Measurements from ENCODE around the gene NEO1.
A peak's percentile ranks its signal among the peaks of the same experiment; 100 is the strongest.

Gene NEO1

GRCh38 chr15:73050561-73051295 is 1.5 kb upstream of the NEO1 start:
- no peaks in the 10 kb centered on the region for H3K27me3 ChIP-seq (ENCODE audit: control insufficient read depth, insufficient read depth, low read length)
- WGBS (ENCODE audit: insufficient coverage, insufficient read length), result no CpG with 5 or more reads among the region's 10 CpGs
- H3K4me3 ChIP-seq (ENCODE audit: low read length), result peak overlapping the region; percentile 76; the same call in 1 of the 2 replicates
- H3K36me3 ChIP-seq (ENCODE audit: control insufficient read depth, insufficient read depth, low read length), result no peaks in the 10 kb centered on the region
- H3K9me3 ChIP-seq (ENCODE audit: control insufficient read depth, insufficient read depth, low read length), result no peaks in the 10 kb centered on the region
- no peak overlapping the region for H3K27ac ChIP-seq (ENCODE audit: low read length)
- no peak for DNase-seq (ENCODE audit: low read depth, low spot score)
- H3K4me1 ChIP-seq (ENCODE audit: control insufficient read depth, insufficient read depth, low read length), result no peaks in the 10 kb centered on the region

- DNase-seq (ENCODE audit: low read depth, low spot score), result no peak
- Histone ChIP-seq H3K36me3 (ENCODE audit: control insufficient read depth, insufficient read depth, low read length) (no peaks in the 10 kb centered on the region), H3K4me1 (ENCODE audit: control insufficient read depth, insufficient read depth, low read length) (no peaks in the 10 kb centered on the region), H3K27me3 (ENCODE audit: control insufficient read depth, insufficient read depth, low read length) (no peaks in the 10 kb centered on the region), H3K9me3 (ENCODE audit: control insufficient read depth, insufficient read depth, low read length) (no peaks in the 10 kb centered on the region), H3K4me3 (ENCODE audit: low read length) (peak overlapping the region; percentile 76; the same call in 1 of the 2 replicates), H3K27ac (ENCODE audit: low read length) (no peak overlapping the region)
- no CpG with 5 or more reads among the region's 42 CpGs for WGBS (ENCODE audit: insufficient coverage, insufficient read length)
These were observed 864 bp upstream of the NEO1 start for GRCh38 chr15:73051391-73051806.

GRCh38 chr15:73052653-73053397 is 562 bp downstream of the NEO1 start:
- H3K4me3 ChIP-seq (ENCODE audit: low read length), result peak overlapping the region; percentile 83
- WGBS (ENCODE audit: insufficient coverage, insufficient read length), result no CpG with 5 or more reads among the region's 61 CpGs
- no peak for DNase-seq (ENCODE audit: low read depth, low spot score)
- H3K4me1 ChIP-seq (ENCODE audit: control insufficient read depth, insufficient read depth, low read length), result no peaks in the 10 kb centered on the region
- no peak overlapping the region for H3K27ac ChIP-seq (ENCODE audit: low read length)
- no peaks in the 10 kb centered on the region for H3K36me3 ChIP-seq (ENCODE audit: control insufficient read depth, insufficient read depth, low read length)
- no peaks in the 10 kb centered on the region for H3K9me3 ChIP-seq (ENCODE audit: control insufficient read depth, insufficient read depth, low read length)
- no peaks in the 10 kb centered on the region for H3K27me3 ChIP-seq (ENCODE audit: control insufficient read depth, insufficient read depth, low read length)

GRCh38 chr15:73053398-73053723 is 1.1 kb downstream of the NEO1 start:
- Histone ChIP-seq H3K27ac (ENCODE audit: low read length) (no peak overlapping the region), H3K36me3 (ENCODE audit: control insufficient read depth, insufficient read depth, low read length) (no peaks in the 10 kb centered on the region), H3K4me1 (ENCODE audit: control insufficient read depth, insufficient read depth, low read length) (no peaks in the 10 kb centered on the region), H3K27me3 (ENCODE audit: control insufficient read depth, insufficient read depth, low read length) (no peaks in the 10 kb centered on the region), H3K9me3 (ENCODE audit: control insufficient read depth, insufficient read depth, low read length) (no peaks in the 10 kb centered on the region), H3K4me3 (ENCODE audit: low read length) (peak overlapping the region; percentile 83; the same call in 1 of the 2 replicates)
- no peak for DNase-seq (ENCODE audit: low read depth, low spot score)
- no CpG with 5 or more reads among the region's 8 CpGs for WGBS (ENCODE audit: insufficient coverage, insufficient read length)

GRCh38 chr15:73054417-73054953 is 2.2 kb downstream of the NEO1 start:
- H3K4me3 ChIP-seq (ENCODE audit: low read length), result no peak overlapping the region
- no CpG with 5 or more reads among the region's 6 CpGs for WGBS (ENCODE audit: insufficient coverage, insufficient read length)
- no peaks in the 10 kb centered on the region for H3K27me3 ChIP-seq (ENCODE audit: control insufficient read depth, insufficient read depth, low read length)
- H3K36me3 ChIP-seq (ENCODE audit: control insufficient read depth, insufficient read depth, low read length), result no peaks in the 10 kb centered on the region
- no peak overlapping the region for H3K27ac ChIP-seq (ENCODE audit: low read length)
- no peaks in the 10 kb centered on the region for H3K4me1 ChIP-seq (ENCODE audit: control insufficient read depth, insufficient read depth, low read length)
- no peak for DNase-seq (ENCODE audit: low read depth, low spot score)
- H3K9me3 ChIP-seq (ENCODE audit: control insufficient read depth, insufficient read depth, low read length), result no peaks in the 10 kb centered on the region

GRCh38 chr15:73056460-73056859 is 4.2 kb downstream of the NEO1 start:
- H3K4me1 ChIP-seq (ENCODE audit: control insufficient read depth, insufficient read depth, low read length), result no peaks in the 10 kb centered on the region
- H3K36me3 ChIP-seq (ENCODE audit: control insufficient read depth, insufficient read depth, low read length), result no peaks in the 10 kb centered on the region
- DNase-seq (ENCODE audit: low read depth, low spot score), result no peak
- H3K27ac ChIP-seq (ENCODE audit: low read length), result no peak overlapping the region
- no CpG with 5 or more reads among the region's 3 CpGs for WGBS (ENCODE audit: insufficient coverage, insufficient read length)
- no peaks in the 10 kb centered on the region for H3K27me3 ChIP-seq (ENCODE audit: control insufficient read depth, insufficient read depth, low read length)
- H3K4me3 ChIP-seq (ENCODE audit: low read length), result no peak overlapping the region
- no peaks in the 10 kb centered on the region for H3K9me3 ChIP-seq (ENCODE audit: control insufficient read depth, insufficient read depth, low read length)

GRCh38 chr15:73058437-73058836 is 6.2 kb downstream of the NEO1 start:
- no peaks in the 10 kb centered on the region for H3K27me3 ChIP-seq (ENCODE audit: control insufficient read depth, insufficient read depth, low read length)
- DNase-seq (ENCODE audit: low read depth, low spot score), result no peak
- no peaks in the 10 kb centered on the region for H3K4me1 ChIP-seq (ENCODE audit: control insufficient read depth, insufficient read depth, low read length)
- no peaks in the 10 kb centered on the region for H3K36me3 ChIP-seq (ENCODE audit: control insufficient read depth, insufficient read depth, low read length)
- H3K27ac ChIP-seq (ENCODE audit: low read length), result no peak overlapping the region
- H3K9me3 ChIP-seq (ENCODE audit: control insufficient read depth, insufficient read depth, low read length), result no peaks in the 10 kb centered on the region
- H3K4me3 ChIP-seq (ENCODE audit: low read length), result no peak overlapping the region

GRCh38 chr15:73065114-73065513 is 12.9 kb downstream of the NEO1 start:
- Histone ChIP-seq H3K4me3 (ENCODE audit: low read length) (no peak overlapping the region), H3K9me3 (ENCODE audit: control insufficient read depth, insufficient read depth, low read length) (no peaks in the 10 kb centered on the region), H3K27me3 (ENCODE audit: control insufficient read depth, insufficient read depth, low read length) (no peaks in the 10 kb centered on the region), H3K27ac (ENCODE audit: low read length) (no peak overlapping the region), H3K4me1 (ENCODE audit: control insufficient read depth, insufficient read depth, low read length) (no peaks in the 10 kb centered on the region), H3K36me3 (ENCODE audit: control insufficient read depth, insufficient read depth, low read length) (no peaks in the 10 kb centered on the region)
- DNase-seq (ENCODE audit: low read depth, low spot score), result no peak
- WGBS (ENCODE audit: insufficient coverage, insufficient read length), result no CpG with 5 or more reads among the region's 2 CpGs

- DNase-seq (ENCODE audit: low read depth, low spot score), result no peak
- no peak overlapping the region for H3K4me3 ChIP-seq (ENCODE audit: low read length)
- no CpG with 5 or more reads among the region's 5 CpGs for WGBS (ENCODE audit: insufficient coverage, insufficient read length)
- no peaks in the 10 kb centered on the region for H3K27me3 ChIP-seq (ENCODE audit: control insufficient read depth, insufficient read depth, low read length)
- H3K4me1 ChIP-seq (ENCODE audit: control insufficient read depth, insufficient read depth, low read length), result no peaks in the 10 kb centered on the region; the same call in 1 of the 2 replicates
- no peak overlapping the region for H3K27ac ChIP-seq (ENCODE audit: low read length)
- no peaks in the 10 kb centered on the region for H3K9me3 ChIP-seq (ENCODE audit: control insufficient read depth, insufficient read depth, low read length)
- H3K36me3 ChIP-seq (ENCODE audit: control insufficient read depth, insufficient read depth, low read length), result no peaks in the 10 kb centered on the region
These were observed 16.8 kb downstream of the NEO1 start for GRCh38 chr15:73069109-73069508.

- no peak overlapping the region for H3K4me3 ChIP-seq (ENCODE audit: low read length)
- no peak overlapping the region for H3K27ac ChIP-seq (ENCODE audit: low read length)
- no peaks in the 10 kb centered on the region for H3K9me3 ChIP-seq (ENCODE audit: control insufficient read depth, insufficient read depth, low read length)
- WGBS (ENCODE audit: insufficient coverage, insufficient read length), result 100% methylated on average over 1 of the region's 3 CpGs
- no peak for DNase-seq (ENCODE audit: low read depth, low spot score)
- no peaks in the 10 kb centered on the region for H3K36me3 ChIP-seq (ENCODE audit: control insufficient read depth, insufficient read depth, low read length)
- no peaks in the 10 kb centered on the region for H3K27me3 ChIP-seq (ENCODE audit: control insufficient read depth, insufficient read depth, low read length)
- H3K4me1 ChIP-seq (ENCODE audit: control insufficient read depth, insufficient read depth, low read length), result no peaks in the 10 kb centered on the region; the same call in 1 of the 2 replicates
These were observed 20.6 kb downstream of the NEO1 start for GRCh38 chr15:73072894-73073293.

Measured in iPS DF 6.9 (cell line).